Measurements from ENCODE around the gene RPS14. TPM values are rescaled to one million over a fixed set of nuclear protein-coding genes. Genes with fewer than 3 reads are reported as not detected.

RPS14 gene
- total RNA-seq, 1 experiment from 2014 or later = 2,031 TPM

GRCh38 chr5:150485693-150486401 is 36.3 kb upstream of the RPS14 start:
- Histone ChIP-seq H3K9ac (ENCODE audit: low read length) (peak overlapping the region; percentile 98), H3K9me2 (replicated peaks; ENCODE audit: low read length) (no peaks in the 10 kb centered on the region), H3K4me3 (ENCODE audit: low read length) (peak overlapping the region; percentile 95), H3K9me3 (ENCODE audit: low read length) (no peaks in the 10 kb centered on the region), H3K4me1 (ENCODE audit: insufficient read depth, low read length) (peaks cover 42% of the 10 kb centered on the region), H3K79me2 (ENCODE audit: low read length) (peaks cover 49% of the 10 kb centered on the region), H3K27ac (ENCODE audit: low read length) (peak overlapping the region; percentile 57), H3K4me2 (ENCODE audit: low read length) (peak overlapping the region; percentile 91), H3F3A (ENCODE audit: low read length, unreplicated experiment) (no peaks in the 10 kb centered on the region), H3K36me3 (ENCODE audit: low read depth, low read length) (no peaks in the 10 kb centered on the region), H2AFZ (ENCODE audit: low read length) (peak overlapping the region; percentile 95), H4K20me1 (ENCODE audit: low read length) (peaks cover 24% of the 10 kb centered on the region; the same call in 1 of the 2 replicates), H3K27me3 (ENCODE audit: low read length) (no peaks in the 10 kb centered on the region)
- POLR2A ChIA-PET (ENCODE audit: unreplicated experiment) = no interaction called here
- TF ChIP-seq EZH2 (IDR thresholded peaks at IDR 0.05; ENCODE audit: low read length, unreplicated experiment) (no peak), EZH2phosphoT487 (IDR thresholded peaks at IDR 0.05; ENCODE audit: borderline replicate concordance, low read length) (no peak)
- TF ChIP-seq, protein P1, sequence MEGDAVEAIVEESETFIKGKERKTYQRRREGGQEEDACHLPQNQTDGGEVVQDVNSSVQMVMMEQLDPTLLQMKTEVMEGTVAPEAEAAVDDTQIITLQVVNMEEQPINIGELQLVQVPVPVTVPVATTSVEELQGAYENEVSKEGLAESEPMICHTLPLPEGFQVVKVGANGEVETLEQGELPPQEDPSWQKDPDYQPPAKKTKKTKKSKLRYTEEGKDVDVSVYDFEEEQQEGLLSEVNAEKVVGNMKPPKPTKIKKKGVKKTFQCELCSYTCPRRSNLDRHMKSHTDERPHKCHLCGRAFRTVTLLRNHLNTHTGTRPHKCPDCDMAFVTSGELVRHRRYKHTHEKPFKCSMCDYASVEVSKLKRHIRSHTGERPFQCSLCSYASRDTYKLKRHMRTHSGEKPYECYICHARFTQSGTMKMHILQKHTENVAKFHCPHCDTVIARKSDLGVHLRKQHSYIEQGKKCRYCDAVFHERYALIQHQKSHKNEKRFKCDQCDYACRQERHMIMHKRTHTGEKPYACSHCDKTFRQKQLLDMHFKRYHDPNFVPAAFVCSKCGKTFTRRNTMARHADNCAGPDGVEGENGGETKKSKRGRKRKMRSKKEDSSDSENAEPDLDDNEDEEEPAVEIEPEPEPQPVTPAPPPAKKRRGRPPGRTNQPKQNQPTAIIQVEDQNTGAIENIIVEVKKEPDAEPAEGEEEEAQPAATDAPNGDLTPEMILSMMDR (conservative IDR thresholded peaks at IDR 0.05; ENCODE audit: low read depth, low read length) = no peak
- CTCF ChIA-PET = interaction anchor here (0.5 kb wide), 1 partner anchor 1046 kb away, joined by 4 read pairs; no protein-coding TSS in a partner anchor
- ATAC-seq = peak; percentile 25
- intact Hi-C loops (cut with micrococcal nuclease) = loop anchor here (2.0 kb wide), 1 partner anchor 37 kb away; no protein-coding TSS in a partner anchor
- no TSS peak for BruUV-seq (replicated peaks)
- peak; percentile 43 for DNase-seq

DNA sequence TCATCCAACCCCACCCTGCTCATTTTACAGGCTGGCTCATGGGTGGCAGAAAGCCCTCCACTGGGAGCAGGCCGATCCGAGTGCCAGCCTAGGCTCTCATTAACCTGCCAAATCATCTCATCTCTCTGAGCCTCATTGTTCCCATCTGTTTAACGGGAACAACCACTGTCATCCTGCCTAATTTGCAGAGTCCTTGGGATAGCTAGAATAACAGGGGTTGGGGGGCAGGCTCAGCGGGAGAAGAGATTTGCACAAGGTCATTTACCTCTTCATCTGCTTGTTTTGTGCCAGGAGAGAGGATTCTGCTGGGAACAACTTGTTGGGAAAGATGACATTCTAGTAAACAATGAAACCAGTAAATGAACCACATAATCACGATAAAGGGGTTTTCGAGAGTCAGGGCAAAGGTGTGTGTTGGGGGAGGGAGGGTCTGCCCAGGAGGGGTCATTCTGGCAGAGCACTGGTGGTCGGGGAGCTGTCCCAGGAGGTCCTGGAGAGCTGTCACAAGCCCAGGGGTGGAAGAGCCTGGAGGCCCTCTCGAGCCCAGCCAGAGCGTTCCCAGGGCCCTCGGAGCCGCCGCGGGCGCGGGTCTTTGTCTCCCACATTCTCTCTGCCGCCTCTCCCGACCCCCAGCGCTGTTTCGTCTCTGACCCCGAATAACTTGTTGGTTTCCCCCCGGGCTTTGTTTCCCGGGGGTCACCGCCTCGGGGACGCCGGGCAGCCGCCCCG is 35.6 kb upstream of the RPS14 start:
- Histone ChIP-seq H3K36me3 (ENCODE audit: low read depth, low read length) (no peaks in the 10 kb centered on the region), H3K4me1 (ENCODE audit: insufficient read depth, low read length) (peaks cover 39% of the 10 kb centered on the region), H3K4me2 (ENCODE audit: low read length) (peak overlapping the region; percentile 91), H3K27ac (ENCODE audit: low read length) (0 out of 2 replicates have a peak overlapping the region, but pooled peaks have one; percentile 57), H3F3A (ENCODE audit: low read length, unreplicated experiment) (no peaks in the 10 kb centered on the region), H3K9ac (ENCODE audit: low read length) (peak overlapping the region; percentile 98), H3K9me2 (replicated peaks; ENCODE audit: low read length) (no peaks in the 10 kb centered on the region), H4K20me1 (ENCODE audit: low read length) (peaks cover 21% of the 10 kb centered on the region; the same call in 1 of the 2 replicates), H3K4me3 (ENCODE audit: low read length) (peak overlapping the region; percentile 95), H3K27me3 (ENCODE audit: low read length) (no peaks in the 10 kb centered on the region), H2AFZ (ENCODE audit: low read length) (peak overlapping the region; percentile 95), H3K79me2 (ENCODE audit: low read length) (peaks cover 42% of the 10 kb centered on the region), H3K9me3 (ENCODE audit: low read length) (no peaks in the 10 kb centered on the region)
- BruUV-seq (replicated peaks) = TSS peak; percentile 80
- DNase-seq (no peak), ATAC-seq (no peak)
- ChIA-PET CTCF (interaction anchor here (0.5 kb wide), 1 partner anchor 1046 kb away, joined by 4 read pairs; no protein-coding TSS in a partner anchor), POLR2A (ENCODE audit: unreplicated experiment) (no interaction called here)
- intact Hi-C loops (cut with micrococcal nuclease) = no loop called here
- TF ChIP-seq EZH2phosphoT487 (IDR thresholded peaks at IDR 0.05; ENCODE audit: borderline replicate concordance, low read length) (no peak), EZH2 (IDR thresholded peaks at IDR 0.05; ENCODE audit: low read length, unreplicated experiment) (no peak)
- TF ChIP-seq, protein P1 (conservative IDR thresholded peaks at IDR 0.05; ENCODE audit: low read depth, low read length) = no peak

Data from PC-3 (cell line).